Ovary (tissue), 3 donors: ENCODE measurements around the gene ARFGAP1.

Experiments
- CTCF ChIP-seq, 3 donors: fragments of 450-650 bp in 2 of 3; fragments of 200-600 bp in 1 of 3; IDR thresholded peaks; one replicate each; pipeline versions ENCODE4 v1.5.1 to v1.8.0; 2016 to 2022; ENCODE audit warnings: antibody characterized with exemption in 3 of 3, mild to moderate bottlenecking in 1 of 3
- EP300 ChIP-seq: sonication (generic); formaldehyde crosslinking; IDR thresholded peaks from one replicate; pipeline ENCODE4 v1.6.1; 2017; ENCODE audit warnings: antibody characterized with exemption
- donor health status: DM: no; HTN: no; CAD: no.

- no peak for TF ChIP-seq CTCF (IDR thresholded peaks at IDR 0.05)
- no peak for TF ChIP-seq EP300
Measured at GRCh38 chr20:63288581-63289251, 16.1 kb downstream of the ARFGAP1 start.
